Activated CD4-positive, alpha-beta T cell treated with anti-CD3 and anti-CD28 coated beads, Interleukin-2, Interleukin-4, amounts not matched to agents 100 ng/mL and 50 ng/mL, durations not matched to agents 16 hours and 8 hours (primary cell): ENCODE data around the gene ANKRD44.
A peak's percentile ranks its signal among the peaks of the same experiment; 100 is the strongest.
"Not testable (repeated sequence)": the region's sequence is repeated elsewhere in the genome, so short reads cannot be mapped to it uniquely, and the experiment has no call there.

Experiments used
- DNase-seq: peaks from one replicate; pipeline ENCODE4 v3.0.0-alpha.2; 2020; ENCODE audit warnings: low spot score

Gene ANKRD44

DNA sequence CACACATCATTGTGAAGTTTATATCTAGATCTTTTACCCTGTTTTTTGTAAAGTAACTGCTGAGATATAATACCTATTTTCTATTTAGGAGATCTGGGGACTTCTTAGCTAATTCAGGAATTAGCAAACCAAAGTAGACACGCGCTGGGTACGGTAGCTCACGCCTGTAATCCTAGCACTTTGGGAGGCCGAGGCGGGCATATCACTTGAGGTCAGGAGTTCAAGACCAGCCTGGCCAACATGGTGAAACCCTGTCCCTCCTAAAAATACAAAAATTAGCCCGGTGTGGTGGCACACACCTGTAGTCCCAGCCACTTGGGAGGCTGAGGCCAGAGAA lies 23.0 kb downstream of the ANKRD44 start:
- not testable (repeated sequence) for DNase-seq

DNA sequence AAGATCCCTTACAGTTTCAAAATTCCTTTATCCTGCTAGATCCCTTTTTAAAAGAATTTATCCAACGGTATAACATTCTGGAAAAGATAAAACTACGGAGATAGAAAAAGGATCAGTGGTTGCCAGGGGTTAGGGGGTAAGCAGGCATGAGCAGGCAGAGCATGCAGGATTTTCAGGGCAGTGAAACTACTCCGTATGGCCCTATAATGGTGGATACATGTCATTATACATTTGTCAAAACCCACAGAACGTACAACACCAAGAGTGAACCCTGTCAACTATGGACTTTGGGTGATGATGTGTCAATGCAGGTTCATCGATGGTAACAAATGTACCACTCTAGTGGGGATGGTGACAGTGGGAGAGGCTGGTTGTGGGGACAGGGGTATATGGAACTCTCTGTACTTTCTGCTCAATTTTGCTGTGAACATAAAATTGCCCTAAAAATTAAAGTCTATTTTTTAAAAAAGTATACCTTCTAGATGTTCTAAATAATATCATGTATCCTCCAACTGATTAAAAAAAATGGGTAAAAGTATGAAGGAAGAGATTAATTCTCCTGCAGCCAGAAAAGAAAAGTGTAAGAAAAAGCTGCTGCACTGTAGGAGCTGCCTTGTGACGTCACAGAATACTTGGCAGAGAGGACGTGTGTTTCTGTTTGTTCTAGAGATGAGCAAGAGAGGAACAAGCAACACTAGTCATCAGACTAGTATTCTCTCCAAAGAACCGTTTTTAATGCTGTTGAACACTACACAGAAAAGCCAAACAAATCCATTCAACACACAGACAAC lies 23.6 kb downstream of the ANKRD44 start:
- DNase-seq: peak; percentile 87

DNA sequence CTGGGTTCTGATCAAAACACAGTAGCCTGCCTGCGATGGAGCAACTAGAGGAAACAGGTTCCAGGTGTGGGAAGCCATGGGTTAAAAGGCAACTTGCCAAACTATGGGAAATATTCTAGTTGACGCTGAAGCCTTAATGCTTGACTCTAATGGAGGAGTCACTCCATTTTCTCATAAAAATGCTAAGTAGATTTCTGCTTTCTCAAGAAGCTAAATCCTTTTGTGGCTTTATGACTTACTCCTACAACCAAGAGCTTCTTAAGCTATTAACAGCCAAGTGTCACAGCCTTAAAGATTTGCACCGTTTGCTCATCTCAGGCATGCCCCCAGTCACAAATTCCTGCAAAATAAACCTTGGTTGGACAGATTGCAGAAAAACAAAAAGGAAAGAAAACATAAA lies 25.2 kb downstream of the ANKRD44 start:
- DNase-seq: no peak

DNA sequence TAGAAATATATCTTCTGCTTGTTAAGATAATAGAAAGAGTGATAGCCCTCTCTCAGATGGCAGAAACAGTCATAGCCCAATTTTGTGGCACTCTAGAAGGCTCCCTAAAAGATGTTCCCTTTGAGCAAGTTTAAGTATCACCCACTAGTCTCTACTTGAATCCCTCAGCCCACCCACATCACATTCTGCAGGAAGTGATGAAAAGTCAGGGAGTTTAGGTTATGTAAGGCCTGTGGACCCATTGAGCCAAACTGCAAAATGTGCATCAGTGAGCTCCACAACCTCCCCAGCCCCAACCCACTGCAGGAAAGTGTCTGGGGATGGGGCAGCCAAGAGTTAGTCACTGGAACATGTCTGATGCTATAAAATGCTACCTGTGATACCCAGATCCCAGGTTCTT lies 25.6 kb downstream of the ANKRD44 start:
- DNase-seq: no peak

DNA sequence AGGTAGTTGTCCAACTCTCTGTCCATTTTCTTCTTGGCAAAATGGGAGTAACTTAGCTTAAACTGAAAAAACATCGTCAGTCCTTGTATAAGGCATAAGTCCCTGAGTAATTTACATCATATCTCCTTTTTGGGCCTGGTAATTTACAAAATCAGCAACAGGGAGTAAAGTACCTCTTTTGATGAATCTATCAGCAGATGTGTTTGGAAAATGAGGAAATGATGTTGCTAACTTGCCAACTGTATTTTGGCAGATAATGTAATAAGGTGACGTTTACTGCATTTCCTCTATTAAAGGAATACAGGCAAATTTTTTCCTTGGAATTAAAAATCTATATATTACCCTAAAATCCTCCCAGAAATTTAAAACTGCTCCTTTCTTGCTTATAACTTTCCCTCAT lies 29.2 kb downstream of the ANKRD44 start:
- DNase-seq: no peak

DNA sequence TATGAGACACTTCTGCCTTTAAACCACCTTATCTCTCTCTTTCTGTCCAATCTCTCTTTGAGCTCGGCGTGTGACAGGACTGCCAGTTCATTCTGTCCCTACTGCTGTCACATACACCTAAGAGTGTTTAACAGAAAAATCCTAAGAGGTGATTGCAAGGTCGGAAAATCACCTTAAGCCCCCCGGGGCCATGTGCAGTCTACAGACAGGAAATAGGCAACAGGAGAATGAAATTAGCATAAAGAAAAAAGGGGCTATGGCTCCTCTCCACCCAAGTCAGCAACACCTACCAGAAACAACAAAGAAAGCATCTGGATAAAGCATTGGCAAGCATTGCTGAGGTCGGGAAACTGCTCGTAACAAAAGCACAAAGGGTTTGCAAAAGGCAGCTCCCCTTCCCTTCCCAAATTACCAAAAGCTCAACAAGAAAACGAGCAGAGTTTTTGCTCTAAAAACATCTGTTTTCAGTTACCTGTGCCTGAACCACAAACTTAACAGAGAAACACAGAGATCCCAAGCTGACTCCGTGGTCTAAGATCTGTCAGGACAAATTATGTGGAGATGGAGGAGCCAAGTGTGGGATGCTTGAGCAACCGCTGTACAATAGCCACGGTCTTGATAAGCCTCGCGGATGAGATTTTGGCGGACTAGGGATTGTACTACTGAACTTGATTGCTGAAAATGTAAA lies 30.4 kb downstream of the ANKRD44 start:
- DNase-seq: no peak

DNA sequence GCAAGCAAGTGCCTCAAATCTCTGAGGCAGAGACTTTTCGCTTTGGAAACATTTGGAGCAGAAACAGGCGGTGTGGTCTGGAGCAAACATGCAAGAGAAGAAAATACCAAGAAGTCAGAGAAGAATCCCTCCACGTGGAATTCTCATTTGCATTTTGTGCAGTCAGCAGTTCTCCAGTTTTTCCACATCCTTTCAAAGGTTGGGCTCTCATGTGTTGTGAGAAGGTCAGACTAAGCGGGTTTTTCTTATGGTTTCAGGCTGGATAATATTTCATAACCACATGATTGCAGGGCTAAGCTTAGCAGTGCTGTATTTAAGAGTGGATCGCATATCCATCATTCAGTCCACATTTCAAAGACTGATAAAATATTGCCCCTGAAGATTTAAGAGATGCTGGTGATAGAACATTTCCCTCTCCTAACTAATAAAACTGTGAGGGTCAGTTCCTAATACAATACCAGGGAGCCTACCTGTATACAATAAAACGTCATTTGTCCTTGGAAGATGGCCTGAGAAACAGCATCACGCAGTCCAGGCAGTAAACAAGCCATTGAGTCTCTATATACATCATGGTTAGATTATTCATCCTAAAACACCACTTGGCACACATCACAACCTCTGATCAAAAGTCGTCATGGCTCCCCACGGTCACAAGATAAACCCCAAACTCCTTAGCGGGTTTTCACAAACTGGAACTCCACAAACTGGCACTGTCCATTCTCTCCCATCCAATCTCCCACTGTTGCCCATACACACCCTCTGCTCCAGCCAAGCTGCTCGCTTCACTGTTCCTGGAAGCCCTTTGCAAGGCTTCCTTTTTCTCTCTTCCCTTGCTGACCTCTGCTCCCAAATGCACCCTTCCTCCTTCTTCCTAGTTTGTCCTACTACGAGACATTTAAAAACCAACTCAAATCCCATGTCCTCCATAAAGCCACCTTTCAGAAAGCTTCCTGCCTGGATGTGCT lies 31.5 kb downstream of the ANKRD44 start:
- no peak for DNase-seq

DNA sequence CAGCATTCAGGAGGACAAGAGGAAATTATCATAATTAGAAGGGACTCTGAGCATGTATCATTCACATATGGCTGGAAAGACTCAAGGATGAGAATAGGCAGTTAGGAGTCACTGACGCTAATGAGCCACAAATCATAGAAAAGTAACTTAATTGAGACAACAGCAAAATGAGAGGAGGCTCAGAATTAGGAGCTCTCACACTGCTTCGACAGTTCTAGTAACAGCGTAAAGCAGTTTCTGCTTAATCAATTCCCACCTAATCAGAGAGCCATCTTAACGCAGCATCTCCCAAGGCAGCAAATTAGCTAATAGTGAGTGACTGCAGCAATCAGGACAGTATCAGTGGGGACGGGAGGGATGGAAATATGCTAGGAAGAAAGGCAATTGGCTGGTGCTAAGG lies 32.8 kb downstream of the ANKRD44 start:
- DNase-seq: no peak

DNA sequence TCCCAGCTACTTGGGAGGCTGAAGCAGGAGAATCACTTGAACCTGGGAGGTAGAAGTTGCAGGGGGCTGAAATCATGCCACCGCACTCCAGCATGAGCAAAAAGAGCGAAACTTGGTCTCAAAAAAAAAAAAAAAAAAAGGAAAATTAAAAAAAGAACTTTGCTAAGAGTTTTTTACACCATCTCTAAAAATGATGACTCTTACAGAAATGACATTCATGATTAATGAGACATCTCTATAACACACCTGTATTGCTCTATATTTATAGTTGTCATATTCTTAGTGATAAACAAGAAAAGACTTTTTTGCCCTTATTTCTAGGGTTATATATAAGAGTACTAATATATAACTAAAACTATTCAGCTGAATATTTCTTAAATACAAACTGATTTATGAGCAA lies 34.4 kb downstream of the ANKRD44 start:
- no peak for DNase-seq

DNA sequence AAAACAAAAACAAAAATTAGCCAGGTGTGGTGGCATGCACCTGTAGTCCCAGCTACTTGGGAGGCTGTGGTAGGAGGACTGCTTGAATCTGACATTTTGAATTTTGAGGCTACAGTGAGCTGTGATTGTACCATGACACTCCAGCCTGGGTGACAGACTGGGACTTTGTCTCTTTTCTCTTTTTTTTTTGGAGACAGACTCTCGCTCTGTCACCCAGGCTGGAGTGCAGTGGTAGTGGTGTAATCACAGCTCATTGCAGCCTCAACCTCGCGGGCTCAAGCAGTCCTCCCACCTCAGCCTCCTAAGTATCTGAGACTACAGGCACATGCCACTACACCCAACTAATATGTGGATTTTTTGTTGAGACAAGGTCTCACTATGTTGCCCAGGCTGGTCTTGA lies 35.6 kb downstream of the ANKRD44 start:
- no peak for DNase-seq

DNA sequence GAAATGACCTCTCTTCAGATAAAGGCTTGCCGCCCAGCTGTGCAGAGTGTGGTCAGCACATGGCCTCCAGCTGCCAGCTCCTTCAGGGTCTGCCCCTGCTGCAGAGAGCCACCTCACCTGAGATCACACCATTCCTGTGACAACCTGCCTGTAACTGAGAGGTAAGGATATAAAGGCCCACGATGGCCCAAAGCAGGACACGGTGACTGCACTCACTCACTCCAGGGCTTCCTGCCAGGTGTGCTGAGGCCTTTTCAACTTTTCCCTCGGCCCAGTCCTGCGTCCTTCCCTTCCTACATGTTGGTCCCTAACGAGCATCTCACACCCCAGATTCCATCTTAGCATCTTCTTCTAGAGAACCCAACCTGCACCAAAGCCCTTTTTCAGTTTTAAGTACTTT lies 36.2 kb downstream of the ANKRD44 start:
- no peak for DNase-seq

DNA sequence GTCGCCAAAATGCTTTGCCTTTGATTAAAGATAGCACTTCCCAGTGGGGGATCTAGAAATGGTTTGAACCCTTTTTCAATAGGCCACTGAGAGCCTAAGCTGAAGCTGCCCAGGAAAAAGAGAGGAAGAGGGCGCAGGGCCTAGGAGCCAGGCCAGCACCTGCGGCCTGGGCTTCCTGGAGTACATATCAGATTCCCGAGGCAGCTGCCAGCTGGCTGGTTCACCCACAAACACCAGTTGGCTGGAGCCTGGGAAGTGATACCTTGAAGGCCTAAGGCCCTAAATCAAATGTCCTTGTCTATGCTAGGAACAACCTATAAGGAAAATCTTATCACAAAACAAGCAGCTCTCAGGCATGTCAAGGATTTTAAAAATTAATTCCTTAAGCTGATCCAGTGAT lies 37.1 kb downstream of the ANKRD44 start:
- DNase-seq: no peak

DNA sequence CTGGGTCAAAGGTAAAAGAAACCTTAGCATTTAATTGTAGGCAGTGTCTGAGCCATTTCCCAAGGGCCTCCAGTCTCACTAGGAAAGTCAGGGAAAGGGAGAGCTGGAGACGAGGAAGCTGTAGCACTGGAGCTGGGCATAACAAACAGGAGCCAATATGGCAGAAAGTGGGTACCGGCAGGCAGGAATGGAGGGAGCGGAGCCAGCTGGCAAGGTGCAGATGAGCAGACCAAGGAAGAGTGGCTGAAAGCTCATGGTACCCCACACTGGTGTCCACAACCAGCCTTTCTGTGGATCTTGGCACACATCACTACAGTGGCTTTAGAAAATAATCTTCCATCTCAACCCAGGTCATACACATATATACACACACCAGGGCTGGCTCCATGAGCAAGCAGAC lies 40.0 kb downstream of the ANKRD44 start:
- DNase-seq: no peak

DNA sequence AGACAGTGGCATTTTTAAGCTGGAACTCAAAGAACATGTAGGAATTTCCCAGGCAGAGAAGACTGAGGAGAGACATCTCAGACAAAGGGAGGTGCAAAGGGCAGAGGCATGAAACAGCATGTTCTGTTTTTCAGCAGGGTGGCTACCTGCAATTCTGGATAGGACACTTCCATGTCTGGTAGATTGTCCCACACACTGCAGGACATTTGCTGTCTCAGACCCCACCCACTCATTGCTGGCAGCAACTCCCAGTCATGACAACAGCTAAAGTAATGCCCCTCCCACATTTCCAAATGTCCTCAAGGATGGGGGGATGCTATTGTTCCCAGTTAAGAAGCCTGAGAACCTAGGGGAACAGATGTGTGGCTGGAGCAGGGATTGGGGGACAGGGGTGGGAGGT lies 40.8 kb downstream of the ANKRD44 start:
- no peak for DNase-seq

DNA sequence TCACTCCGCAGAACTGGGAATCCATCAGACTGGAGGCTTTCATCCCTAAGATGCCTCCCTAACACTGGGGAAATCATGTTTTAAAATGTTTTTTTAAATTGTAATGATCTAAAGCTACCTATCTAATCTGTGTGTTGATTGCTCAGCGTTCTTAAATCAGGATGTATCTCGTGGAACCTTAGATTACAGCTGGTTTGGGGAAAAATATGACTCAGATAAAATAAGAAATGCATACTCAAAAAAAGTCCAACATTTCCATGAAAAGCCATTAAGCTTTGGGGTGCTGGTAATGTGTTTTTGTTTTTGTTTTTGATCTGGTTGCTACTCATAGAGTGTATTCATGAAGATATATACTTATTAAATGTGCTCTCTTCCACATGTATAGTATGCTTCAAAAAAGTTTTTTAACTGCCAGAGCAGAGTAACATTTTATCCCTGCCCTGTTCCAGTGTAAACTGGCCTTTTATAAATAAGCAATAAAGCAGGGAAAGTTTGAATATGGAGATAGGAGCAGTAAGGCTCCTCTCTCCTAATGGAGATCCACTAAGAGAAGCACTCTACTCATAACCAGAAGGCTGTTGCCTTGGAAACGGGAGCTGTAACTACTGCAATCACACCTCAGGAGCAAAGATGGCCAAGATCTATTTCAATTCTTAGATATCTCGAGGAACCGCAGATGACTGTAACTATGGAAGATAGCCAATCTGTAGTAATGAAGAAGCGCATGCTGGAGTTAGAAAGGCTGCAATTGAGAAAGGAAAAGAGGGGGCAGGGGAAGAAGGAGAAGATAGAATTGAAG lies 41.6 kb downstream of the ANKRD44 start:
- peak; percentile 76 for DNase-seq

DNA sequence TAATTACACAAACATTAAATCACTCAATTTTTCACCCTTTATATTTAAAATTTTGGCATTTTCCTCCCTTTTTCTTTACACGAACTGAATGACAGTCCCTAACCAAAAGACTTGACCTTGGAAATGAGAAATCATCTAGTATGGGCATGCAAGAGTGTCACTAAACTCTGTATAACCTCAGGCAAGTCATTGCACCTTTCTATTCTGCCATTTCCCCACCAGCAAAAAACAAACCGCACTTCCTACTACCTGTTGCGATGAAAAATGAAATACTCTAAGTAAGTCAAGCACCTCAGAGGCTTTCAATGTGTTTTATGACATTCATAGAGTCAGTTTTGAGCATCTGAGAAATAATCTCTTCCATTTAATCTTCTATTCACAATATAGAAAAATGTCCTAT lies 44.1 kb downstream of the ANKRD44 start:
- peak; percentile 54 for DNase-seq

DNA sequence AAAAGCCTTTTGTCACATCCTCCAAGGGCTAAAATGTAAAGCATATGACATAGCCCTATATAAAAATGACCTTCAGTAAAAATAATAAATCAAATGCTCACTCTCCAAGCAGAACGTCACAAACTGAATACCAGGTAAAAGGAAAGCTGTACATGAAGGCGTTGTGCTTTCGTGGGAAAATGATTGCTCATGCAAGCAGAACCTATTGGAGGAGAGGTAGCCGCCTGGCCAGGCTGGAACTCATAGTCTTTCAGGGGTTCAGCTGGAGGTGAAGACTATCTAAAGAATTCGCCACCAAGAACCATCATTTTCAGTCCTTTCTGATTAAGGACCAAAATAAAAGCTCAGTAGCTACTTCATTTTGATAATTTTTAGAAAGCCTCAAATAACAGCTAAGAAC lies 44.7 kb downstream of the ANKRD44 start:
- DNase-seq: no peak

DNA sequence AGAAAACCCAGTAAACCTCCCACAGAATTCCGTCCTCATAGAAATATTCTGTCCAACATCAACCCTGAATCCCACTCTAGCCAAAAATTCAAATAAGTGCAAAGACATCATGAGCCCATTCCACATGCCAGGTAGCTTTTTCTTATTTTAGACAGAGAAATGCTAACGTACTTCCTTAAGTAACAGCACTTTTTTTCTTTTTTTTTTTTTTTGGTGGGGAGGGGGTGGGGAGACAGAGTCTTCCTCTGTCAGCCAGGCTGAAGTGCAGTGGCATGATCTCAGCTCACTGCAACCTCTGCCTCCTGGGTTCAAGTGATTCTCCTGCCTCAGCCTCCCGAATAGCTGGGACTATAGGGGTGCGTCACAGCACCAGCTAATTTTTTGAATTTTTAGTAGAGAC lies 45.5 kb downstream of the ANKRD44 start:
- DNase-seq: no peak

DNA sequence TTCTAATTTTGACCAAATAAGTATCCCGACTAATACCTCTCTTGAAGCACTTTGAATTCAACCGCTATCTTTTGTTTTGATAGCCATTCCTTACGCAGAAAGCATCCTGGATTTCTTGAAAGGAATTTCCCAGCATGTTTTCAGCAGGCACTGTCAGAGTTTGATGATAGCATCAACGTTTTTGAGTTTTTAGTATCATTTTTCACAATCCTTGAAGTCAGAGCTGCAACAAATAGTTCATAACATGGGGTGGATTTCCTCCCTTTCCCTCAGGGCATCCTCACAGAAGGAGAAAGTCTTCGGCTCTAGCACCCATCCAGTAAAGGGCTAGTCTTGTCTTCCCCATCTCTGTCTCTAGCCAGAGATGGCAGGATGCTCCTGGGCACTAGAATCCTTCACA lies 46.2 kb downstream of the ANKRD44 start:
- no peak for DNase-seq

DNA sequence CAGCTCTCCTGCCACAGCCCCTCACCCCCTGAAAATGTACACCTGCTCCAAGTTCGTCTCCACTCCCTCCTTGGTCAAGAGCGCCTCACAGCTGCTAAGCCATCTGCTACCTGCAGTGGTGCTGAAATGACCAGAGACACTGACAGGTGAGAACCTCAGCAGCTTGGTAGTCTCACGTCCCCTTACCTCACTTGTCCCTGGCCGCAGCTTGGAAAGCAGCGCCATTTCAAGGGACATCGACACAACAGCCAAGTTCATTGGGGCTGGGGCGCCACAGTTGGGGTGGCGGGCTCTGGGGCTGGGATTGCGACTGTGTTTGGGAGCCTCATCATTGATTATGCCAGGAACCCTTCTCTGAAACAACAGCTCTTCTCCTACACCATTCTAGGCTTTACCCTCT lies 47.5 kb downstream of the ANKRD44 start:
- DNase-seq: no peak

DNA sequence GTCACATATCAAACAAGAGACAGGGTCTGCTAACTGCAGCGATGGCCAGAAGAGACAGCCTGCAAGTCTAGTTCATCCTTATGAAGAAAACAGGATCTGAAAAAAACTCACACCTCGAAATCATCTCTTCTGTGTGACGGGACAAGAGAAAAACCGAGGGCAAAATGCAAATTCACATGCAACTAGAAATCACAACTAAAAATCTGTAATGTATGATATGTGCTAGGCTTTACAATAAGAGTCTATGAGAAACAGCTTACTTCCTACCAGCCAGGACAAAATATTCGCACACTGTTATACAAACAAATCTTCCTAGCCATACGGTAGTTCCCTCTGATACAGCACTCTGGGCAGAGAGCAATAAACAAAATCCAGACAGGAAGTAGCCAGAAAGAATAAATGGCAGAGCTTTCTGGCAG lies 48.8 kb downstream of the ANKRD44 start:
- no peak for DNase-seq

DNA sequence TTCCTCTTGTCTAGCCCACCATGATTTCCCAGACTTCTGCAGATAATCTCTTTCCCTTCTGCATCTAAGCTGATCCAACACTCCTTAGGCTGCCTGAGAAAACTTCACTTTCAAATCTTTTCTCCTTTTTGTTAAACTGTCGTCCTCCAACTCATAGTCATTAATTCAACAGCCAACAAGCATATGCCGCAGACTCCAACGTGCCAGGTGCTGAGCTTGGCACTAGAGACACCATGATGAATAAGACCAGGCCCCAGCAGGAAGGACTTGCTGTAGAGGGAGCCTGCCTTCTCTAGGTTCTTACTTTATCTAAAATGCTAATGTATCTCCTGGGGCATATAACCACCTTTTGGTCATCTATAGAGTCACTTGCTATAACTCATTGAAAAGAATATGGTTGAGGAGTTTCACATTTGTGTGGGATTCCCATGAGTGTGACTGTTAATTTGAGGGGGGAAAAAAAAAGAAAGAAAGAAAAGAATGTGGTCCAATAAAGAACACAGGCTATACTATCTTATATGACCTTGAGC lies 51.0 kb downstream of the ANKRD44 start:
- no peak for DNase-seq
